GM18502 (cell line): ENCODE data around the gene EMC9.
A peak's percentile ranks its signal among the peaks of the same experiment; 100 is the strongest.

Experiments
- ATAC-seq: cut with Tn5 transposase; IDR thresholded peaks from one replicate; pipeline ENCODE4 v1.9.1; 2021; ENCODE audit warnings: mild to moderate bottlenecking; ENCODE audit not compliant: unreplicated experiment, poor library complexity

EMC9 gene

DNA sequence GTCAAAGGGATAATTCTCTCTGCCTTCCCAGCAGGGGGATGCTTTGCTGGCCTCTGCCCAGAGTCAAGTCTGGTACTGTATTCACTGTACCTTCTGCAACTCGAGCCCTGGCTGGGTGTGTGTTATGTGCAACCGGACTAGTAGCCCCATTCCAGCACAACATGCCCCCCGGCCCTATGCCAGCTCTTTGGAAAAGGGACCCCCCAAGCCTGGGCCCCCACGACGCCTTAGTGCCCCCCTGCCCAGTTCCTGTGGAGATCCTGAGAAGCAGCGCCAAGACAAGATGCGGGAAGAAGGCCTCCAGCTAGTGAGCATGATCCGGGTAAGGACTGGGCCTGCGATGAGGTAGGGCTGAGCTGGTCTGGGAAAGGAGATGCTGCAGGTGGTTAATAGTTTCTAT lies 9.2 kb upstream of the EMC9 start:
- ATAC-seq = no peak

DNA sequence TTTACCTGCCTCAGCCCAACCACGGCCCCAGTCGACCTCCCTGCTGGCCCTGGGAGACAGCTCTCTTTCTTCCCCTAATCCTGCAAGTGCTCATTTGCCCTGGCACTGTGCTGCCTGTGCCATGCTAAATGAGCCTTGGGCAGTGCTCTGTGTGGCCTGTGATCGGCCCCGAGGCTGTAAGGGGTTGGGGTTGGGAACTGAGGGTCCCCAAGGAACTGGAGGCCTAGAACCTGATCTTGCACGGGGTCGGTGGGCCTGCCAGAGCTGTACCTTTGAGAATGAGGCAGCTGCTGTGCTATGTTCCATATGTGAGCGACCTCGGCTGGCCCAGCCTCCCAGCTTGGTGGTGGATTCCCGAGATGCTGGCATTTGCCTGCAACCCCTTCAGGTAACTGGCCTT lies 8.7 kb upstream of the EMC9 start:
- no peak for ATAC-seq

DNA sequence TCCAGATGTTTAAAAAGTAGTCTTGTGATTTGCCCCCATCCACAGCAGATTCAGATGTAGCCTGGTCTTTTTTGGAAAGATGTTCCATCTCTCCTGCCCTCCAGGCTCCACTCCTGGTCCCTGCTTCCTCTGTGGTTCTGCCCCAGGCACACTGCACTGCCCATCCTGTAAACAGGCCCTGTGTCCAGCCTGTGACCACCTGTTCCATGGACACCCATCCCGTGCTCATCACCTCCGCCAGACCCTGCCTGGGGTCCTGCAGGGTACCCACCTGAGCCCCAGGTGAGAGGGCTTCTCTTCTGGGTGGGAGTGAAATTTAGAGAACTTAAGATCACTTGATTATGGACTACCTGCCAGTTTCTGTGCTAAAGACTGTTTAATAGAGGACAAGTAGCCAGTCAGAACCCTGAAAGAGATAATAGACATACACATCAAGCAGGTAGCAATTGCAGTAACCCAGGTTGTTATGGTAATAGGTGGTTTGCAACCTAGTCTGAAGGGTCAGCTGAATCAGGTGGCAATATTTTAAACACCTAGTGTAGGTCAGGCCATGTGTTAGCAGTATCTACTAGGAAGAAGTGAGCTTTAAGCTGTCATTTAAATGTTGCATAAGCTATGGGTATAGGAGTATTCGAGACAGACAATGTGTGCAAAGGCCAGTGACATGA lies 8.0 kb upstream of the EMC9 start:
- ATAC-seq = no peak

DNA sequence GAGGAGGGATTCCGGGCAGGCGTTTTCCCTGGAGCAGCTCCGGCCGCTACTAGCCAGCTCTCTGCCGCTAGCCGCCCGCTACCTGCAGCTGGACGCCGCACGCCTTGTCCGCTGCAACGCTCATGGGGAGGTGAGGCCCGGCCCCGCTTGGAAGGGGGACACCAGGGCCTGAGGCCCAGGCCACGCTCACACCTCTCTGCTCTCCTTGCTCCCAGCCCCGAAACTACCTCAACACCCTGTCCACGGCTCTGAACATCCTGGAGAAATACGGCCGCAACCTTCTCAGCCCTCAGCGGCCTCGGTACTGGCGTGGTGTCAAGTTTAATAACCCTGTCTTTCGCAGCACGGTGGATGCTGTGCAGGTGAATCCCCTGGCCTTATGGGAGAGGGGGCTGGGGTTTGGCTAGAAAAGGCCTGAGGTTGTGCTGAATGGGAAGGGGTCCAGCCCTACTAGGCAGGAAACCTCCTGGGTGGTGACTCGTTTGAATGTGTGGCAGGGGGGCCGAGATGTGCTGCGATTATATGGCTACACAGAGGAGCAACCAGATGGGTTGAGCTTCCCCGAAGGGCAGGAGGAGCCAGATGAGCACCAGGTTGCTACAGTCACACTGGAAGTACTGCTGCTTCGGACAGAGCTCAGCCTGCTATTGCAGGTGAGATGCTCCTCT lies 6.5 kb upstream of the EMC9 start:
- ATAC-seq = no peak

DNA sequence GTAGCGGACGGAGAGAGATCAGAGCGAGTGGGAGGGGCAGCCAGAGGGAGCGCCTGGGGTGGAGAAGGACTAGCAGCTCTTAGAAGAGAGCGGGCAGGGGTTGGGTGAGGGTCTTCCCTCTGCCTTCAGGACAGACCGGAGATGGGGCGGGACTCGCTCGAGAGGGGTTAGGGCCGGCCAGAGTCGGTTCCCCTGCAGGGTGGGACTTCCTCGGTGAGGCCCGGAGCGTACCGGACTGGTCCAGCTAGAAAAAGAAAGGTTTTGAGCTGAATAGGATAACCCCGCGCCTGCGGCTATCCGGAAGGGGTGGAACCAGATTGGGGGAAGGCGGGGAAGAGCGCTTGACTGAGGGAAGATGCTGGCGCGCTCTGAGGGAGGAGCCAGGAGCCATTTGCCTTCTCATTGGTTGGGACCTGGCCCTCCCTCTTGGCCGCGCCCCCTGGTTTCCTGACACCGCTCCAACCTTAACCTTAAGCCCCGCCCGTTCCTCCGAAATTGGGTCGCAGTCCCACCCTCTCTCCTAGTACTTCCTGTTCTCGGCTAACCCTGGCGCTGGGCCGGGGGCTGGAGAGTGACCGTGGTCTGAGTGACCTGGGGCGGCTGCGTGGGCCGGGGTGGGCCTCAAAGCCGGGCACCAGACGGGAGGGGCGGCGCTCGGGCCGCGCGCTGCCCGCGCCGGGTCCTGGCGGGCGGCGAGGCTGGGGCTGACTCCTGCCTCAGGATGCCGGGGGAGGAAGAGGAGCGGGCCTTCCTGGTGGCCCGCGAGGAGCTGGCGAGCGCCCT lies 5.8 kb upstream of the EMC9 start, which contains the start of gene RNF31:
Gene RNF31, plus strand, starts transcription at position 521 of the 783 bp plus-strand sequence. Its CDS starts 201 bp downstream, at position 722.
- ATAC-seq = peak; percentile 86

DNA sequence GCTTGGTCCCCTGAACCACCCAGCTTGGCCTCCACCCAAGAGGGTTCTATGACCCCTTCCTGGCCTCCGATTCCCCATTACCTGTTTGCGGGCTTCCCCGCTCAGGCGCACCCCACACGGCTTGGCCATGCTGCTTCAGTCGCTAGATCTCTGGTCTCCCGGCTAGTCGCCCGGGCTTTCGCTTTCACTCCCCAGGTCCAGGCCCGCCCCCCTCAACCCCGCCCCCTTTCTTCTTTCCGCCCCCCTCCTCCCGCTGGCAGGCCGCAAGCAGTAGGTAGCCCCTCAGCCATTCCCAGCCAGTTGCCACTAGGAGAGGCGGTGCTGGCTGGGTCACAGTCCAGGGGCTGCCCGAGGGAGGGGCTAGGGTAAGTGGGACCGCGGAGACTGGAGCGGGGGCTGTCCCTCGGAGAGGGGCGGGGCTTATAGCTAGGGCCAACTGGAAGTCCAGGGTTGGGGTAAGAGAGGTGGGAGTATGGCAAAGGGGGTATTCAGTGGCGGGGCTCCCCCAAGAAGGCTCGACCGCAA lies 5.1 kb upstream of the EMC9 start, which contains the start of gene PSME2:
Gene PSME2, minus strand, starts transcription at position 158 of the 525 bp plus-strand sequence. Its CDS starts 29 bp downstream, at position 129.
- ATAC-seq = peak; percentile 66

DNA sequence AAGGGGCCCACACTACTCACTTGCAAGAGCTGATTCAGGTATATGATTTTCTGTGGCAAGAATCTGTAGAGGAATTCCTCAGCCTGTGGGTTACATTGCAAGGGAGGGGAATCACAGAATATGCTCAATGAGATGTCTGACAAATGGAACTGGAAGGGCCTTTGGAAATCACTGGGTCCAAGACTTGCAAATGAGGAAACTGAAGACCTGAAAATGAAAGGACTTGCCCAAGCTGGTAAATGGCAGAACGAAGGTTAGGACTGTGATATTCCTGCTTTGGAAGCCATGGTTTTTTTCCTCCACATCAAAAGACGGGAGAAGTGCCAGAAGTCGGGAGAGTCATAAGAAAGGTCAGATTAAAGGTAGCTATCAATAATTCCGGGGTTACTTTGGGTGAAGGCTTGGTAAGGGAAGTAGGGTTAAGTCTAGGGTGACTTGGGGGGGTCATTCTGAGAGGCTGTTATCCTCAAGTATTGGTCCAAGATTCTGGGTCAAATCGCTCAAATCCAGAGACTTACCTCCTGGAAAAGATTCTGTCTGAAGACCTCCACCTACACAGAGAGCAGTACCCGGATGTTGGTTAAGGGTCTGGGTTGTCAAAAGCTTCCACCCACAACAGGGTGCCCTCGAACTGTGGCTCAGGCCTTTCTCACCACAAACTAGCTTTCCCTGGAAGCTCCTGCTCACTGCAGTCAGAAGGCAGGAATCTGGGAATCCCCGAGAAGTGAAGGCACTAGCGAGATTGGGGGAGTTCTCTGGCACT lies 4.5 kb upstream of the EMC9 start:
- no peak for ATAC-seq

DNA sequence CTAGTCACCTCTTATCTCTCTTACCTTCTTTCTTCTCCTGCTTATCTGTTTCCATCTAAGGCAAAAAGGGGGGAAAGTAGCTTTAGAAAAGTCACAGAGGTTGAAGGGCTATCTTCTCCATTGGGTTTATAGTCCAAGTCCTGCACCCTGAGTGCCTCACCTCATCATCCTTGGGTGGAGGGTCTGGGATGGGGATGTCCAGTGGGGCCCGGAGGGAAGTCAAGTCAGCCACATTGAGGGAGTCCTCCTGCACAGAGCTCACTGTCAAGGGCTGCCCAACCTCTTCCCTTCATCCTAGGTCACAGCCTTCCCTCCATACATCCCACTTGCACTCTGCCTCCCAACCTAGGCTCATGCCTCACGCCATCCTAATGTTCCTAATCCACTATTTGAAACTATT lies 3.8 kb upstream of the EMC9 start:
- no peak for ATAC-seq

DNA sequence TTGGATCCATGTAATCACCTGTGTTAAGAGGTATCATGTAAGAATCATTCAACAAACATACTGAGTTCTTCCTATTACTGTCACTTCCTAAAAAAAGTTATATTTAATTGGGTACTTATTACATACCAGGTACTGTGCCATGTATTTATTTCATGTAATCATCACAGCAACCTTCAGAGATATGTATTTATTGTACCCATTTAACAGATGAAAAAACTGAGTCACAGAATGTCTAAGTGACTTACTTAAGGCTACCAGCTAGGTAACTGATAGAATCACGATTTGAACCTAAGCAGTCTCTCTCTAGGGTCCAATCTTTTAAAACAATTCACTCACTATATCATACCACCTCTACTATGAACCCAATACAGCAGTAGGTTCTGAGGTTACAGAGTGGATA lies 3.1 kb upstream of the EMC9 start:
- no peak for ATAC-seq

DNA sequence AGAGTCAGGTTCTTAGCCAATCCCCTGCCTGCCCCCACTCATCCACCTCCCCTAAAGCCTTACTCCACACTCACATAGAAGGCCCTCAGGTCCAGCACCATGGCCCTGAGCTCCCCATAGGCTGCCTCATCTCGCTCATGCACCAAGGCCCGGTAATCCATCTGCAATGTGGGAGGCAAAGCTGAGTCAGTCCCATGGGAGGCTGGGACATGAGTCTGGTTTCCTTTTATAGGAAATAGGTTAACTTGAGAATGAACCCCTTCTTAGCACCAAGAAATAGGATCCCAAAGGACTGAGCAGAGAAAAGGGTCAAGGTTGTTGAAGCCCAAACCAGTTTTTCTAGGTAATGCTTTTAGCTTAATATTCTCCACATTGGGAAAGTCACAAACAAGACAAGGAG lies 2.1 kb upstream of the EMC9 start:
- no peak for ATAC-seq

DNA sequence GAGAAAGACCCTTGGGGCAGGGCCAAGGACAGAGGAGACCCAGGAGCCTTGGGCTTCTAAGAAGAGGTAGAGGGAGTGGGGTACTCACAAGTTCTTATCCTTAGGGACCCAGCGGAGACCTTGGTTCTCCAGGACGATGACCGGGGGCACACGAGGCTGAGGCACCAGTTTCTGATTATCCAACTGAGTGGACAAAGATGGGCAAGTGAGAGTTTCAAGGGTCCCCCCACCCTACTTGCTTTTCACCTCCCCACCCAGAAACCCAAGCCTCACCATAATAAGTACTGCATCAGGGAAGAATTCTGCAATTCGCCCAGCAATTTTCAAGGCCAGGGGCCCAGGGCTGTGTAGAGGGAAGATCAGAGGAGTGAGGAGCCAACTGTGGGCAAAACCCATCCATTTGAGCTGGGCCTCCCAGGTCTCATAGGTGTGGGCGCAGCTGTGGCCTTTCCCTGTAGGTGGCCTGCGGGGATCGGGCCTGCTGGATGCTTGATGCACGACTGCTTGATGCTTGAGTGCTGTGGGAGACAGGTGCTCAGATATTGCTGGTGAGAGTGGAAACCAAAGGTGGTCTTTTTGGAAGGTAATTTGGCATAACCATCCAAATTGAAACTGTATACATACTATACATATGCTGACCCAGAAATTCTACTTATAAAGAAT lies 2.0 kb downstream of the EMC9 start:
- ATAC-seq = no peak

DNA sequence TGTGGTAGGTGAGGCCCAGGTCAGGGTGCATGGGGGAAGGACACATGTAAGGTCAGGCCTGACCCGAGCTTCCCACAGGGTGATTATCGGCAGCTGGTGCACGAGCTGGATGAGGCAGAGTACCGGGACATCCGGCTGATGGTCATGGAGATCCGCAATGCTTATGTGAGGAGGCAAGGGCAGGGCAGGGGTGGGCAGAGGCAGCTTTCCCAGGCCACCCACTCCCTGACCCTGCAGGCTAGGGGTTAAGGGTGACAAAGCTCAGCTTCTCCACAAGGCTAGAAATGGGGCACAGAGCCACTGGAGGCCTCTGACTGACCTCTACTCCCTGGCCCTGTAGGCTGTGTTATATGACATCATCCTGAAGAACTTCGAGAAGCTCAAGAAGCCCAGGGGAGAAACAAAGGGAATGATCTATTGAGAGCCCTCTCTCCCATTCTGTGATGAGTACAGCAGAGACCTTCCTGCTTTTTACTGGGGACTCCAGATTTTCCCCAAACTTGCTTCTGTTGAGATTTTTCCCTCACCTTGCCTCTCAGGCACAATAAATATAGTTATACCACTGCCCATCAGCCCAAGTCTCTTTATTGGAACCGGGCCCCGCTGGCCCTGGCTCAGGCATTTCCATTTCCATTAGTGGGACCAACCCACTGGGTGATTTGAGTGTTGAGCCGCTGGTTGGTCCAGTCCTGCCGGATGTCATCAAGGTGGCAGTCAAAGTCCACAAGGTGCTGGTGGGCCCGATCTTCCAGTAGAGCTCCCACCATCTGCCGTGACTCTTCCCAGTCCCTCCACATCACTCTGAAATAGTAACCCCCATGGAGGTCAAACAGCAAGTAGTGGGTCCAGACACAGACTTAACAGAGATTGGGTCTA lies 2.8 kb downstream of the EMC9 start:
- ATAC-seq = no peak

DNA sequence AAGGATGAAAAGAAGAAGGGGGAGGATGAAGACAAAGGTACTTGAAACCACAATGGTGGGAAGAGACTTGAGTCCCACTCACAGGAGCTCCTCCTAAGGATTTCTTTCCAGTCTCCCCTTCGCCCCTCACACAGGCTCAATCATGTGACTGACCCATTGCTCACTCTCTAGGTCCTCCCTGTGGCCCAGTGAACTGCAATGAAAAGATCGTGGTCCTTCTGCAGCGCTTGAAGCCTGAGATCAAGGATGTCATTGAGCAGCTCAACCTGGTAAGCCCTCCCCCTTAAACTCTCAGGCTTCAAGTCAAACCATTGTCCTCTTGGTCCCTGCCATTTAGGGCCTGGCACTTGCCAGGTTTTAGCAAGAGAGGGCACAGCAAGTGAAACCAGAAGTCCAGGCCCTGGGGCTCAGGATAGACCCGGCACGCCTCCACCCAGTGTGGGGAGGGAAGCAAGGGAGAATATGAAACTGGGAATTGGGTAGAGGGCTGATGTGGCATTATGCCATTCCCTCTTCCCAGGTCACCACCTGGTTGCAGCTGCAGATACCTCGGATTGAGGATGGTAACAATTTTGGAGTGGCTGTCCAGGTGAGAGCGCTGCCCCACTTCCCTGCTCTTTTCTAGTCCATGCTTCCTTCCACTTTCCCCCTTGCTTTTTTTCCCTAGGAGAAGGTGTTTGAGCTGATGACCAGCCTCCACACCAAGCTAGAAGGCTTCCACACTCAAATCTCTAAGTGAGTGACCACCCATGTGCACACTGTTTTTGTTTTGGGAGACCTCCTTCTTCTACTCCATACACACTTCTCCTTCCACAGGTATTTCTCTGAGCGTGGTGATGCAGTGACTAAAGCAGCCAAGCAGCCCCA lies 3.6 kb downstream of the EMC9 start:
- no peak for ATAC-seq

DNA sequence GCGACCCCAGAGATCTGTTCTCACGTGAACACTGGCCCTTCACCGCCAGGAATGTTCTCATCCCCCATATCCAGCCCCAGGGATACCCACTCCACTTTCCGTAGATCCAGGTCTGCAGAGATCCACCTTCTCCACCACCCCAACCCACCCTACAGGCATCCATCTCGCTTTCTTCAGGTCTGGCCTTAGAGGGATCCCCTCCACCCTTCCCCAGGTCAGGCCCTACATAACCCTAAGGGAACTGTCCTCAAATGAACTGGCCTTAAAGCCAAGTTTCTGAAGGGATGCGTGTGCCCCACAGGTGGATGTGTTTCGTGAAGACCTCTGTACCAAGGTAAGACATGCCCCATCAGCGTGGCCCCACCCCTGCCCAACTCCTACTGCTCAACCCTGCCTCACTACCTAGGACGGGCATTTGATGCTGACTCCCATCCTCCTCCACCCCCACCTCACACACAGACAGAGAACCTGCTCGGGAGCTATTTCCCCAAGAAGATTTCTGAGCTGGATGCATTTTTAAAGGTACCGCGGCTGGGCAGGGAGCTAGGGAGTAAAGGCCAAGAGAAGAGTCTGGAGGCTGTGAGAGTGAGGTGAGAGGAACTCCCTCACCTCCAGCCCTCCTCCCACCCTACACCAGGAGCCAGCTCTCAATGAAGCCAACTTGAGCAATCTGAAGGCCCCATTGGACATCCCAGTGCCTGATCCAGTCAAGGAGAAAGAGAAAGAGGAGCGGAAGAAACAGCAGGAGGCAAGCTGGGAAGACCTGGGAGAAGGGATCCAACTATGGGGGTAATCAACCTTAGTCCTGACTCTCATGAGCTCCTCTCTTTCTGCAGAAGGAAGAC lies 4.5 kb downstream of the EMC9 start:
- no peak for ATAC-seq

DNA sequence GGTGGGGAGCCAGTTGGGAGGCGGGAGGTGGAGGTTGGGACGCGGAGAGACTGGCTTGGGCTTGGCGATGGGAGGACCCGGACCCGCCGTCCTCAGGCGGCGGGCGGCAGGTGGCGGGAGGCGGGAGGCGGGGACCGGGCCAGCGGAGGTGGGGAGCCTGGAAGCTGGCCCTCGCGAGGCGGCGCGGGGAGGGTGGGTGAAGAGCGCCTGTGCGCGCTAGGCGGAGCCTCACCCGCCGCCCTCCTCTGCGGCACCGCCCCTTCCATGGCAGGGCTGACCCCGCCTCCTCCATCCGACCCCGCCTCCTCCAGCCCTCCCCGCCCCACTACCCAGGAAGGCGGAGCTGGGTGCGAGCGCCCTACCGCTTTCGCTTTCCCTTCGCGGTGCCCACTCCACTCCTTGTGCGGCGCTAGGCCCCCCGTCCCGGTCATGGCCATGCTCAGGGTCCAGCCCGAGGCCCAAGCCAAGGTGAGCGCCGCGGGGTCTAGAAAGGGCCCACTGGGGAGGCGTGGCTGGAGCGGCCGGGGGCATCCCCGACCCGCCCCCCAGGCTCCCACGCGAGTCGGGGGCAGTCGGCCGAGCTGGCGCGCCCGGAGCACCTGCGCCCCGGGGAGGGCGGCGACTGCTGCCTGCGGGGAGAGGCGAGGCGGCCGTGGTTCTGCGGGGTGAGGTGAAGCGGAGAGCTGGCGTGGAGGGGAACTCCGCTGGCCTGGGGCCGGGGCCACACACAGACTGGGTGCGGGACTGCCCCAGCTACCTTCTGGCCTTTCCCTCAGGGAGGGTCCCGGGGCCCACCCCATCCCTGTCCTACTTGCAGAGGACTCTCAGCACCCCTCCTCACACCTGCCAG lies 5.3 kb downstream of the EMC9 start, which contains the start of gene PSME1:
Gene PSME1, plus strand, starts transcription at position 361 of the 850 bp plus-strand sequence. Its CDS starts 69 bp downstream, at position 430.
- peak; percentile 86 for ATAC-seq

DNA sequence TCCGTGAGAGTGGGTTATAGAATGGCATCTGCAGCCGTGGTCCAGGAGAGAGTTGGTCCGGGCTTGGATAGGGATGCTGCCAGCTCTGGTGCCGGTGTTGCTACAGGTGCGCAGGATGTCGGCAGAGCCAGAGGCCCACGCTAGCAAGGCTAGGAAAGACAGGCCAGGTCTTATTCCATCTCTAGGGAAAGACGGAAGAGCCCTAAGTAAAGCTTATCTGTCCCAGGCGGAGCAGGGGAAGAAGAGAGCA lies 5.9 kb downstream of the EMC9 start:
- ATAC-seq = peak; percentile 5
